Regular cardiac myocyte (primary cell): ENCODE results near the gene PRRG2. TPM values are rescaled to one million over a fixed set of nuclear protein-coding genes. Genes with fewer than 3 reads are reported as not detected.

Experiments used
- total RNA-seq: library from RNA; depleted of rRNA; stranded (reverse); fragments of >200 nt; gene quantifications from 2 replicates; pipeline ENCODE4 v1.2.3, GENCODE V29; 2014

PRRG2 gene
- total RNA-seq, result 0.19 and 1.1 TPM in 2 replicates

DNA sequence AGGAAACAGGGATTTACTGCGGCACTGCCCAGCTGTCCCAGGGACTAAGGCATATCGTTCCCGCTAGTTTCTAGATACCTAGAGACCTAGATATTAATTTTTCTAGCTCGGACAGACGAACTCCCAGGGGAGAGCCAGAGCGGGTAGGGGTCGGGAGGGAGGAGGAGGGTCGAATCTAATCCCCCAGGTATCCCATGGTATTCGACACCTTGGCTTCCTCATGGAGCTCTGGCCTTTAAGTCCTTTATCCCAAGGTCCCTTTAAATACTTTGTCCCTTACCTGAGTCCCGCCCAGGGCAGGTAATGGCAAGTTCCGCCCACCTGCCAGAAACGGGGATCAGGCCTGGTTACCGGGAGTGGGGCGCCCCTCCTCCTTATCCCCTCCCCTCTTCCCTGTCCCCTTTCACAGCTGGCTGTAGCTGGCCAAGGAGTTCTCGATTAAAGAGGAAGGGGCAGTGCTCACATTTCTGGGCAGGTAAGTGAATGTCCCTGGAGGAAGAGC is at the start of gene PRRG2:
Gene PRRG2 (plus strand): TSS at position 310 of the 502 bp plus-strand sequence. CDS start 1,904 bp downstream, outside the sequence.

DNA sequence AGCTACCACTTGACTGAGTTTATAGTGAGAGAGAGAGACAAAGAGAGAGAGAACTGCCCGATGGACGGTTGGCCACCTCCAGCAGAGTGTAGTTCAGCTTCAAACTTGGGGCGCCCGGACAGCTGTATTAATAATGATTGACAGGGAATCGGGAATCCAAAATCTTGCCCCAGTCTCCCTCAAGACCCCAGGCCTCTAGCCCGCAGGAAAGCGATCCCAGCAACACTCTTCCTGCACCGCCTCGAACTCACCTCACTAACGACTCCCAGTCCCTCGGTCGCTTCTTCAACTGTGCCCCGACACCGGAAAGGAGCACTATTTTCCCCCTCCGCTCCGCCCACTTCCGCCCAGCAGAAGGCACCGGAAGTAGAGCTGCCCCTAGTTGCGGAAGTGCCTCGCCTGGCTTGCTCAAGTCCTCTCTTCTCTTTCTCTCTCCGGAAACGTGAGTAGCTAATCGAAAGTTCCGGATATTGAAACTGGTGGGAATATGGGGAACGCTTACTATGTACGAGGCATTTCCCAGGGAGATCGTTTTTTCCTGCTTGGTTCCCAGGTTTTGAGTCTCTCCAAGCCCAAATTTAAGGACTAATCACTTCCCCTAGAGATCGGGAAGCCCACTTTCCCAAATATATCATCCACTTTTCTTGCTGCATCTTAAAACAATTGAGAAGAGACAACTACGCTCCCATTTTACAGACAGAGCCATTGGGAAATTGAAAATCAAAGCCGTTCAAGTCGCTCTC is 681 bp upstream of the PRRG2 start, which contains the start of gene NOSIP:
Gene NOSIP (minus strand): TSS at position 293 of the 743 bp plus-strand sequence. CDS start 19,865 bp downstream, outside the sequence.

GRCh38 chr19:49590971-49591730 is 10.0 kb downstream of the PRRG2 start, which contains the start of gene PRR12:
Gene PRR12, plus strand, starts transcription at chr19:49591182. Its CDS starts 473 bp downstream, at chr19:49591655.

GRCh38 chr19:49640113-49640898 is 59.2 kb downstream of the PRRG2 start, which contains the start of gene RRAS:
Gene RRAS, minus strand, starts transcription at chr19:49640143. Its CDS starts 45 bp downstream, at chr19:49640098.

Other genes with a start within 250 kb of the PRRG2 start
- 0.28 TPM in 1 of 2 replicates, not detected in the other for gene CD37, start 245.9 kb upstream of the PRRG2 start, total RNA-seq
- gene TEAD2, start 218.9 kb upstream of the PRRG2 start, total RNA-seq, result 14.7 and 25.9 TPM in 2 replicates
- gene DKKL1, start 217.4 kb upstream of the PRRG2 start, total RNA-seq, result not detected in 2 replicates
- gene KASH5, start 193.1 kb upstream of the PRRG2 start, total RNA-seq, result not detected in 2 replicates
- not detected in 2 replicates for gene PTH2, start 157.9 kb upstream of the PRRG2 start, total RNA-seq
- not detected in 2 replicates for gene GFY, start 155.9 kb upstream of the PRRG2 start, total RNA-seq
- gene SLC17A7, start 139.8 kb upstream of the PRRG2 start, total RNA-seq, result 0.19 and 1.1 TPM in 2 replicates
- 133 and 157 TPM in 2 replicates for gene PIH1D1, start 129.5 kb upstream of the PRRG2 start, total RNA-seq
- 17.2 and 59.2 TPM in 2 replicates for gene ALDH16A1, start 128.1 kb upstream of the PRRG2 start, total RNA-seq
- gene FLT3LG, start 107.1 kb upstream of the PRRG2 start, total RNA-seq, result 1.5 and 3.4 TPM in 2 replicates
- 2,978 and 3,842 TPM in 2 replicates for gene RPL13A, start 93.7 kb upstream of the PRRG2 start, total RNA-seq
- 3,515 and 5,692 TPM in 2 replicates for gene RPS11, start 84.9 kb upstream of the PRRG2 start, total RNA-seq
- gene FCGRT, start 68.7 kb upstream of the PRRG2 start, total RNA-seq, result 19.0 and 69.3 TPM in 2 replicates
- gene RCN3, start 53.3 kb upstream of the PRRG2 start, total RNA-seq, result 198 and 257 TPM in 2 replicates
- 49.6 and 72.9 TPM in 2 replicates for gene NOSIP, start 760 bp upstream of the PRRG2 start, total RNA-seq
- gene PRR12, start 9.9 kb downstream of the PRRG2 start, total RNA-seq, result 1.1 and 1.3 TPM in 2 replicates
- gene RRAS, start 58.8 kb downstream of the PRRG2 start, total RNA-seq, result 60.8 and 71.9 TPM in 2 replicates
- gene SCAF1, start 60.9 kb downstream of the PRRG2 start, total RNA-seq, result 10.1 and 21.5 TPM in 2 replicates
- gene IRF3, start 84.5 kb downstream of the PRRG2 start, total RNA-seq, result 48.8 and 80.3 TPM in 2 replicates
- gene BCL2L12, start 84.6 kb downstream of the PRRG2 start, total RNA-seq, result 2.8 and 12.8 TPM in 2 replicates
- gene PRMT1, start 96.0 kb downstream of the PRRG2 start, total RNA-seq, result 274 and 493 TPM in 2 replicates
- 0.56 and 0.77 TPM in 2 replicates for gene ADM5, start 108.3 kb downstream of the PRRG2 start, total RNA-seq
- gene CPT1C, start 109.8 kb downstream of the PRRG2 start, total RNA-seq, result 13.0 and 15.5 TPM in 2 replicates
- 0.28 and 0.38 TPM in 2 replicates for gene TSKS, start 182.0 kb downstream of the PRRG2 start, total RNA-seq
- 67.4 and 102 TPM in 2 replicates for gene AP2A1, start 185.7 kb downstream of the PRRG2 start, total RNA-seq
- gene FUZ, start 232.0 kb downstream of the PRRG2 start, total RNA-seq, result 23.7 and 26.8 TPM in 2 replicates
- gene MED25, start 237.0 kb downstream of the PRRG2 start, total RNA-seq, result 14.0 and 14.1 TPM in 2 replicates